Measurements from ENCODE around the gene MEIOB.
"Not testable (repeated sequence)": the region's sequence is repeated elsewhere in the genome, so short reads cannot be mapped to it uniquely, and the experiment has no call there.

MEIOB gene

DNA sequence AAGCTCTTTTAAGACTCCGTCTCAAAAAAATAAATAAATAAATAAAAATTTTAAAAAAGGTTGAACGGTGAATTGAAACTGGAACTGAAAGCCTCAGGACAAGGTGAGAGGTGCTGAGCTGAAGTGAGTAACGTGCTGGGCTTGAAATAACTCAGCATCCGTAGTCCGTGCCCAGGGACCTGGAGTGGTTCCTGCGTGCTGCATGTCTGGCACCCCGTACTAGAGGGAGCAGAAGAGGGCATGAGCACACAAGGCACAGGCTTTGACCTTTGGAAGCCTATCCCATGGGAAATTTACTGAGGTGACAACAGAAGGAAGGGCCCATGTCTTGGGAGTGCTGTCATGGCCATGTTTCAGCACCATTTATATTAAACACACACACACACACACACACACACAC lies 4.5 kb upstream of the MEIOB start:
- DNase-seq (ENCODE audit: low read depth in 2 of 2): no peak
- TF ChIP-seq, protein P1, sequence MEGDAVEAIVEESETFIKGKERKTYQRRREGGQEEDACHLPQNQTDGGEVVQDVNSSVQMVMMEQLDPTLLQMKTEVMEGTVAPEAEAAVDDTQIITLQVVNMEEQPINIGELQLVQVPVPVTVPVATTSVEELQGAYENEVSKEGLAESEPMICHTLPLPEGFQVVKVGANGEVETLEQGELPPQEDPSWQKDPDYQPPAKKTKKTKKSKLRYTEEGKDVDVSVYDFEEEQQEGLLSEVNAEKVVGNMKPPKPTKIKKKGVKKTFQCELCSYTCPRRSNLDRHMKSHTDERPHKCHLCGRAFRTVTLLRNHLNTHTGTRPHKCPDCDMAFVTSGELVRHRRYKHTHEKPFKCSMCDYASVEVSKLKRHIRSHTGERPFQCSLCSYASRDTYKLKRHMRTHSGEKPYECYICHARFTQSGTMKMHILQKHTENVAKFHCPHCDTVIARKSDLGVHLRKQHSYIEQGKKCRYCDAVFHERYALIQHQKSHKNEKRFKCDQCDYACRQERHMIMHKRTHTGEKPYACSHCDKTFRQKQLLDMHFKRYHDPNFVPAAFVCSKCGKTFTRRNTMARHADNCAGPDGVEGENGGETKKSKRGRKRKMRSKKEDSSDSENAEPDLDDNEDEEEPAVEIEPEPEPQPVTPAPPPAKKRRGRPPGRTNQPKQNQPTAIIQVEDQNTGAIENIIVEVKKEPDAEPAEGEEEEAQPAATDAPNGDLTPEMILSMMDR (IDR thresholded peaks at IDR 0.05; ENCODE audit: low read depth, low read length): no peak
- no peak overlapping the region for H3K4me3 ChIP-seq (replicated peaks in 1 of 2; ENCODE audit: low read depth in 2 of 2, low read length in 2 of 2)

DNA sequence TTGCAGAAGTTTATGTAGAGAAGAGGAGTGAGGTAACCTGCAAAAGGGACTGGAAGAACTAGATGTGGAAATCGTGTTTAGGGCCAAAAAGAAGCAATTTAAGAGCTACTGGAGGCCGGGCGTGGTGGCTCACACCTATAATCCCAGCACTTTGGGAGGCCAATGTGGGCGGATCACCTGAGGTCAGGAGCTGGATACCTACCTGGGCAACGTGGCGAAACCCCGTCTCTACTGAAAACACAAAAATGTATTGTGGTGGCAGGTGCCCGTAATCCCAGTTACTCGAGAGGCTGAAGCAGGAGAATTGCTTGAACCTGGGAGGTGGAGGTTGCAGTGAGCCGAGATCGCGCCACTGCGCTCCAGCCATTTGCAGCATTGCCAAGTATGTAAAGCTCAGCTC lies 4.1 kb upstream of the MEIOB start:
- DNase-seq (ENCODE audit: low read depth in 2 of 2); H3K4me3 ChIP-seq (replicated peaks in 1 of 2; ENCODE audit: low read depth in 2 of 2, low read length in 2 of 2): not testable (repeated sequence)

DNA sequence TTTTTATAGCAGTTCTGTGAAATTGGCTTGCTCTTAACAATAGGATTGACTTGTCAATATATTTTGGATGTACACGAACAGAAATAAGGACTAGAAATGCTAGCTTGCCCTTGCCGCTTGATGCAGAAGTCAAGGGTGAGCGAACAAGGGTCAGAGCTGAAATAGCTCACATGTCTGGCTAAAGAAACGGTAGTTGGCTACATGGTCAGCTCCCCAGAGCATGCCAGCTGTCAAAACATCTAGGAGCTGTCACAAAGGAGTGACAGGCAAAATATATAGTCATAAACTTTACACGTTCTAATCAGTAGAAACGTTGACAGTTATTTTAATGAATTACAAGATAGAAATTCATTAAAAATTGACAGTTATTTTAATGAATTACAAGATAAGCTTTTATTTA lies 2.9 kb upstream of the MEIOB start:
- TF ChIP-seq, protein P1 (IDR thresholded peaks at IDR 0.05; ENCODE audit: low read depth, low read length): no peak
- no peak for DNase-seq (ENCODE audit: low read depth in 2 of 2)

DNA sequence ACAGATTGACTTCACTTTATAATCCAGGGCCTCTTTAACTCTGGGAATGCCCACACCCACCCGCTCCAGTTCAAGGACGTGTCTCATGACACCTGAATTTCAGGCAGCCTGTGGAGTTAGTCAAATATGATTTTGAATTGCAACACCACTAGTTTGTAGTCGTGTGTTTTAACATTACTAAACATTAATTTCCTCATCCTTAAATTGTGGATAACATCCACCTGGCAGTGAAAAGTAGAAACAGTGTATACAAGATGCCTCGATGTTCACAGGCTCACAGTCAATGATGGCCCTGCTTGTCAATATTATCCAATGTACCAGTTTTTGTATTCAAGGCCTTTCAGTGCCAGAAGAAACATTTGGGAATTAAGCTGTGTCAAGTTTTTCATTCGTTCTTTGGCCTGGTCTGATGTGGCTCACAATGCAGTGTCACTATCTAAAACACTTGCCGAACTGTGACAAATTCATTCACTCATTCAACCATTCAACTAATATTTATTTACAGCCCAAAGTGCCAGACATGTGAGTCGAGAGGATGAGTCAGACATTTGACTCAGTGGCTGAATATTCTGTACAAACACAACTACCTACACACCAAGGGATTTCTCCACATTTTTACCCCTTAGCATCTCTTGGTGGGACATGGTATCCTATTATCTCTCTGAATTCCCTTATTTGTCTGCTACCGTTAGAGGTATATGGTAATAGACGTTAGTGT lies 1.4 kb downstream of the MEIOB start:
- H3K4me3 ChIP-seq (replicated peaks in 1 of 2; ENCODE audit: low read depth in 2 of 2, low read length in 2 of 2): no peak overlapping the region
- TF ChIP-seq, protein P1 (IDR thresholded peaks at IDR 0.05; ENCODE audit: low read depth, low read length): no peak
- DNase-seq (ENCODE audit: low read depth in 2 of 2): peak; percentile 19 to 86

More for the DNA sequence above, 2.9 kb upstream of the MEIOB start:
- H3K4me3 ChIP-seq (replicated peaks in 1 of 2; ENCODE audit: low read depth in 2 of 2, low read length in 2 of 2): no peak overlapping the region

DNA sequence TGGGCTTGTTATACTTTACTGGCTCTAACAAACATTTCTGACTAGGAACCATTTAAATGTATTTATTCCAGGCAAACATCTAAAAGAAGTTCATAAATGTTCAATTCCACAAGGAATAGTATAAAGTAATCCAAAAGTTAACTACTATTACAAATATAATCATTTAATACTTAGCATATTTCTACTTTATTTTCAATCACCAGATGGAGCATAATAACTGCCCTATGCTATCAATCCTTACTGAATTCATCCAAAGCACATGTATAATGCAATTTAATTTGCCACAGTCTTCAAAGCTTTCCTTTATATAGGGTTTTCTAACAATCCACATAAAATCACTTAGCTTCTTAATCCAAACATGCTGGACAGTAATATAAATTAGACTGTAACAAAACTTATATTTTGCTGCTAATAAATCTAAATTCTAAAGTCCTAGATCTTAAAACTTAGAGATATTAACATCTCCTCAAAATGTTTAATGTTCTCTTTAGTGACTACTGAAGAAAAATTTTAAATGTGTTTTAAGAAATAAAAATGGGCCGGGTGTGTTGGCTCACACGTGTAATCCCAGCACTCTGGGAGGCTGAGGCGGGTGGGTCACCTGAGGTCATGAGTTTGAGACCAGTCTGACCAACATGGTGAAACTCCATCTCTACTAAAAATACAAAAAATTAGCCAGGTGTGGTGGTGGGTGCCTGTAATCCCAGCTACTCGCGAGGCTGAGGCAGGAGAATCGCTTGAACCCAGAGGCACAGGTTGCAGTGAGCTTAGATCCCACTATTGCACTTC lies 5.9 kb downstream of the MEIOB start:
- TF ChIP-seq, protein P1 (IDR thresholded peaks at IDR 0.05; ENCODE audit: low read depth, low read length): no peak
- H3K4me3 ChIP-seq (replicated peaks in 1 of 2; ENCODE audit: low read depth in 2 of 2, low read length in 2 of 2): no peak overlapping the region

DNA sequence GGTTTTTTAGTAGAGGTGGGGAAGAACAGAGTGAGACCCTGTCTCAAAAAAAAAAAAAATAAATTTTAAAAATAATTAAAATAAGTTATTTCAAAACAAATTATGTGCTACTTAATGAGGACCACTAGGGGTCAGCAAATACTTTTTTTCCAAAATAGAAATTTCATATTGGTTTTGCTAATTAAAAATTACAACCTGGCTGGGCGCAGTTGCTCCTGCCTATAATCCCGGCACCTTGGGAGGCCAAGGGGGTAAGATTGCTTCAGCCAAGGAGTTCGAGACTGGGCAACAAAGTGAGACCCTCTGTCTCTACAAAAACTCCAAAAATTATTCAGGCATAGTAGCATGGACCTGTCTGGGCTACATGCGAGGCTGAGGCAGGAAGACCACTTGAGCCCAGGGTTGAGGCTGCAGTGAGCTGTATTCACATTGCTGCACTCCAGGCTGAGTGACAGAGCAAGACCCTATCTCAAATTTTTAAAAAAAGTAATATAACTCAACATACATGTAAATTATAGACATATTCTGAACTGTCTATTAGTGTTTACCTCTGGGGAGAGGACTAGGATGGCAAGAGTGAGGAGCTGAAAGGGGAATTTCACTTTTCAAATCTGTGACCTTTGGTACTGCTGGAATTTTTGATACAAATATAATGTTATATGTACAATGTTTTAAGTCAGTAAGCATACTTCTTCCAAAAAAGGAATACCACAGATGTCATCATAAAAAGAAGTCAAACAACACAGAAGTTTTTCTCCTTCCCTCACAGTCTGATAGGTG lies 8.1 kb downstream of the MEIOB start:
- peak; percentile 66 to 68 for DNase-seq (ENCODE audit: low read depth in 2 of 2)
- TF ChIP-seq, protein P1 (IDR thresholded peaks at IDR 0.05; ENCODE audit: low read depth, low read length): peak; percentile 45
- H3K4me3 ChIP-seq (replicated peaks in 1 of 2; ENCODE audit: low read depth in 2 of 2, low read length in 2 of 2): no peak overlapping the region

More for the DNA sequence above, 5.9 kb downstream of the MEIOB start:
- no peak for DNase-seq (ENCODE audit: low read depth in 2 of 2)

DNA sequence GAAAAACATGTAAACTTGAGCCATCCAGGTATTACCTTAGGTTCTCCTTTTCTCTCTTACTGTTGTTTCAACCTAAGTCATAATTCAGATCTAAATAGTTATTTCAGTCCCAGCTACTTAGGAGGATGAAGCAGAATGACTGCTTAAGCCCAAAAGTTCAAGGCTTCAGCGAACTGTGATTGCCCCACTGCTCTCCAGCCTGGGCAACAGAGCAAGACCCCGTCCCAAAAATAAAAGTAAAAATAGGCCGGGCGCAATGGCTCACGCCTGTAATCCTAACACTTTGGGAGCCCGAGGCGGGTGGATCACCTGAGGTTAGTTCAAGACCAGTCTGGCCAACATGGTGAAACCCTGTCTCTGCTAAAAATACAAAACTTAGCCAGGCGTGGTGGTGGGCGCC lies 9.6 kb downstream of the MEIOB start:
- H3K4me3 ChIP-seq (replicated peaks in 1 of 2; ENCODE audit: low read depth in 2 of 2, low read length in 2 of 2): no peak overlapping the region
- no peak for DNase-seq (ENCODE audit: low read depth in 2 of 2)
- TF ChIP-seq, protein P1 (IDR thresholded peaks at IDR 0.05; ENCODE audit: low read depth, low read length): no peak

Data from cardiac fibroblast (primary cell).